ENCODE measurements around the gene PDZD2.
"Not testable (repeated sequence)": the region's sequence is repeated elsewhere in the genome, so short reads cannot be mapped to it uniquely, and the experiment has no call there.

The PDZD2 gene

DNA sequence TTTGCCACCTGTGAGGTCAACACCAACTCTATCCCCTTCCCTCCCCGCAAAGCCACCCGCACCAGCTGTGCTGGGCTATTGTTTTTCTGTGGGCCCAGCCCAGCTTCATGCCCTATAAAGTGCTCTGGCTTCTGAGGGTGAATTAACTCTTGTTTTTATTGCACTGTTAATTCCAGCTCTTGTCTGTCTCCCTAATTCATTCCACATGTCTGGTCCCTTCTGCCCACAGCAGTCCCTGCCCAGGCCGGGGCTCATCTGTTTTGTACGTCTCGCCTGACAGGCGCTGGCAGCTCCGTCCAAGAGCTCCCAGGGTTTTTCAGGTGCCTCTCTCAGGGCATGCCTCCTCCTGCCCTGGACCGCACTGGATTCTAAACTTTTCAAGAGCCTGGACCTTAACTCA is 118.9 kb downstream of the PDZD2 start:
- Histone ChIP-seq H3K27ac (ENCODE audit: insufficient read depth, low read length, poor library complexity, severe bottlenecking) (no peak overlapping the region), H3K4me1 (ENCODE audit: control insufficient read depth, insufficient read depth, low read length, poor library complexity, severe bottlenecking) (no peaks in the 10 kb centered on the region), H3K36me3 (ENCODE audit: control insufficient read depth, insufficient read depth, low read length) (no peaks in the 10 kb centered on the region), H3K27me3 (replicated peaks; ENCODE audit: control insufficient read depth, insufficient read depth, low read length, poor library complexity, severe bottlenecking) (no peaks in the 10 kb centered on the region), H3K4me3 (ENCODE audit: insufficient read depth, low read depth, low read length, poor library complexity, severe bottlenecking) (no peak overlapping the region), H3K9me3 (ENCODE audit: control insufficient read depth, low read length) (no peaks in the 10 kb centered on the region)
- no peak for DNase-seq

DNA sequence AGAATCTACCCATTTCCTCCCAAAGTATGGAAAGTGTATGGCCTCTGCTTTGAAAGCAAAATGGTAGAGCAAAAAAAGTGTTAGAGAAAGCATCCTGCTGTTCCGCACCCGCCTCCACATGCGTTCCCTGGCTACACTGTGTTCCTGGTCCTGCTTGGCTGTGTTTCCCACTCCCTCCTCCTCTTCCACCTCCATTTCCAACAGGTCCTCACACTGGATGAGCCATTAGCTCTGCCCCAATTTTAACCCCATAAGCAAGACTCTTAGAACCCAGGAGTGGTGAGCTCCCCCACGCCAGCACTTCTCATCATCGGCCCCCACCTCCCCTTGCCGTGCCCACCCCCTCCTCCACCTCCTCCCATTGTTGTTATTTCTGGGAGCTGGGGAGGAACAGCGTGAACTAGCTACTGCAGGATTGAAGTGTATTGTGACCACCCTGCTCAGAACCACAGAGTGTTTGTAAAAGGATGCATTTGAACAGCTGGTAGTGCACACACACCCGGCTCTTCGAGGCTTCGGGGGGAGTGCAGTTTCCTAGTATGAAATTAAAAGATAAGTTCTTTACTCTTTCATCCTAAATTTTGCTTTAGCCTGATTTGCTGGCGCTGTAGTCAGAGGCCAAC is 120.0 kb downstream of the PDZD2 start:
- H3K27me3 ChIP-seq (replicated peaks; ENCODE audit: control insufficient read depth, insufficient read depth, low read length, poor library complexity, severe bottlenecking): no peaks in the 10 kb centered on the region
- H3K4me3 ChIP-seq (ENCODE audit: insufficient read depth, low read depth, low read length, poor library complexity, severe bottlenecking): no peak overlapping the region
- H3K4me1 ChIP-seq (ENCODE audit: control insufficient read depth, insufficient read depth, low read length, poor library complexity, severe bottlenecking): no peaks in the 10 kb centered on the region
- H3K27ac ChIP-seq (ENCODE audit: insufficient read depth, low read length, poor library complexity, severe bottlenecking): no peak overlapping the region
- DNase-seq: no peak
- H3K36me3 ChIP-seq (ENCODE audit: control insufficient read depth, insufficient read depth, low read length): no peaks in the 10 kb centered on the region
- H3K9me3 ChIP-seq (ENCODE audit: control insufficient read depth, low read length): no peaks in the 10 kb centered on the region

DNA sequence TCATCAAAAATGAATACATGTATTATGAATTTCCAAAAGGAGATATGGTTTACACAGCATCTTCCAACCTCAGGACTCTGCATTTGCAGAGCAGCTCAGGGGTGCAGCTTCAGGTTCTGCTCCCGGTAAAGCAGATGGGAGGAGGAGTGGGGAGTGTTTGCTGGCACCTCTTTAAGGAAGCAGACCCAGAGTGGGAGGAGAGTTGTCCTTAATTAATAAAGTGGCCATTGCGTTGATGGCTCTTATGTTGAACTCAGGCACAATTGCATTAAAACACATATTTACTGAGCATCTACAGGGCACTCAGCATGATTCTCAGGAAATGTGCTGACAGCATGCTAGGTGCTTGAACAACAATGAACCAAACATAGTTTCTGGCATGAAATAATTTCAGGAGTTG is 121.0 kb downstream of the PDZD2 start:
- H3K4me3 ChIP-seq (ENCODE audit: insufficient read depth, low read depth, low read length, poor library complexity, severe bottlenecking): no peak overlapping the region
- DNase-seq: no peak
- H3K9me3 ChIP-seq (ENCODE audit: control insufficient read depth, low read length): no peaks in the 10 kb centered on the region
- no peaks in the 10 kb centered on the region for H3K36me3 ChIP-seq (ENCODE audit: control insufficient read depth, insufficient read depth, low read length)
- H3K4me1 ChIP-seq (ENCODE audit: control insufficient read depth, insufficient read depth, low read length, poor library complexity, severe bottlenecking): no peaks in the 10 kb centered on the region
- H3K27ac ChIP-seq (ENCODE audit: insufficient read depth, low read length, poor library complexity, severe bottlenecking): no peak overlapping the region
- H3K27me3 ChIP-seq (replicated peaks; ENCODE audit: control insufficient read depth, insufficient read depth, low read length, poor library complexity, severe bottlenecking): no peaks in the 10 kb centered on the region

DNA sequence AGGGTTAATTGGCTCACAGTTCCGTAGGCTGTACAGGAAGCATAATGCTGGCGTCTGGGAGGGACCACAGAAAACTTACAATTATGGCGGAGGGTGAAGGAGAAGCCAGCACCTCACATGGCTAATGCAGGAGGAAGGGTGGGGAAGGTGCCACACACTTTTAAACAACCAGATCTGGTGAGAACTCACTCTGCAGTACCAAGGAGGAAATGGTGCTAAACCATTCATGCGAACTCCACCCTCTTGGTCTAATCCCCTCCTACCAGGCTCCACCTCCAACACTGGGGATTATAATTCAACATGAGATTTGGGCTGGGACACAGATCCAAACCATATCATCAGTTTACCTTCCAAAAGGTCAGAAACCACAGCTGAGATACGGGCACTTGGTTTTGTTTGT is 122.9 kb downstream of the PDZD2 start:
- Histone ChIP-seq H3K4me1 (ENCODE audit: control insufficient read depth, insufficient read depth, low read length, poor library complexity, severe bottlenecking) (no peaks in the 10 kb centered on the region), H3K27me3 (replicated peaks; ENCODE audit: control insufficient read depth, insufficient read depth, low read length, poor library complexity, severe bottlenecking) (no peaks in the 10 kb centered on the region), H3K27ac (ENCODE audit: insufficient read depth, low read length, poor library complexity, severe bottlenecking) (no peak overlapping the region), H3K36me3 (ENCODE audit: control insufficient read depth, insufficient read depth, low read length) (no peaks in the 10 kb centered on the region), H3K9me3 (ENCODE audit: control insufficient read depth, low read length) (no peaks in the 10 kb centered on the region), H3K4me3 (ENCODE audit: insufficient read depth, low read depth, low read length, poor library complexity, severe bottlenecking) (no peak overlapping the region)
- no peak for DNase-seq

DNA sequence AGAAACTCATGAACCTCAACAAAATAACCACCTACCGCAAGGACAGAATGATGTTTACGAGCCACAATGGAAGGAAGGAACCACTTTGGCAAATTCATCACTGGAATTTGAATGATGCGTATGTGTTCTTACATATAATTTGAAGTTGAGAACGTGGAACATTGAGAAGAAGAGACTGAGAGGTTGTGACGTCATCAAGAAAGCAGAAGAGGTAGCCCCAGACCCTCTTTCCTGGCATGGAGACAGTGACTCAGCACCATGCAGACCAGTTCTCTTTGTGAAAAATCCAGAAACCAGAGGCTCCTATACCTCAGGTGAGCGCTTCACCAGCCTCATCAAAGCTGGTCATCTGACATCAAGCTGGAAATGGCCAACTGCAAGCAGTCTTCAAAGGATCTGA is 124.5 kb downstream of the PDZD2 start:
- H3K9me3 ChIP-seq (ENCODE audit: control insufficient read depth, low read length): no peaks in the 10 kb centered on the region
- H3K27me3 ChIP-seq (replicated peaks; ENCODE audit: control insufficient read depth, insufficient read depth, low read length, poor library complexity, severe bottlenecking): no peaks in the 10 kb centered on the region

DNA sequence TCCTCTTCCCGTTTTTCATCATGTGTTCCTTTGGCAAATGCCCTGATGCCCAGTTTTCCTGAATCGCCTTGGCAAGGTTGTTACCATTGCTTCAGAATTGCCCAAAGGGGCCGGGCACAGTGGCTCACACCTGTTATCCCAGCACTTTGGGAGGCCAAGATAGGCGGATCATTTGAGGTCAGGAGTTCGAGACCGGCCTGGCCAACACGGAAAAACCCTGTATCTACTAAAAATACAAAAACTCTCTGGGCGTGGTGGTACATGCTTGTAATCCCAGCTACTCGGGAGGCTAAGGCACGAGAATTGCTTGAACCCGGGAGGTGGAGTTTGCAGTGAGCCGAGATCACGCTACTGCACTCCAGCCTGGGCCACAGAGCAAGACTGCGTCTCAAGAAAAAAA is 125.8 kb downstream of the PDZD2 start:
- not testable (repeated sequence) for H3K4me3 ChIP-seq (ENCODE audit: insufficient read depth, low read depth, low read length, poor library complexity, severe bottlenecking); DNase-seq; H3K27me3 ChIP-seq (replicated peaks; ENCODE audit: control insufficient read depth, insufficient read depth, low read length, poor library complexity, severe bottlenecking); H3K27ac ChIP-seq (ENCODE audit: insufficient read depth, low read length, poor library complexity, severe bottlenecking); H3K4me1 ChIP-seq (ENCODE audit: control insufficient read depth, insufficient read depth, low read length, poor library complexity, severe bottlenecking); H3K36me3 ChIP-seq (ENCODE audit: control insufficient read depth, insufficient read depth, low read length); H3K9me3 ChIP-seq (ENCODE audit: control insufficient read depth, low read length)

More for the DNA sequence above, 124.5 kb downstream of the PDZD2 start:
- no peaks in the 10 kb centered on the region for H3K4me1 ChIP-seq (ENCODE audit: control insufficient read depth, insufficient read depth, low read length, poor library complexity, severe bottlenecking)
- H3K4me3 ChIP-seq (ENCODE audit: insufficient read depth, low read depth, low read length, poor library complexity, severe bottlenecking): no peak overlapping the region
- H3K36me3 ChIP-seq (ENCODE audit: control insufficient read depth, insufficient read depth, low read length): no peaks in the 10 kb centered on the region
- DNase-seq: no peak
- H3K27ac ChIP-seq (ENCODE audit: insufficient read depth, low read length, poor library complexity, severe bottlenecking): no peak overlapping the region

DNA sequence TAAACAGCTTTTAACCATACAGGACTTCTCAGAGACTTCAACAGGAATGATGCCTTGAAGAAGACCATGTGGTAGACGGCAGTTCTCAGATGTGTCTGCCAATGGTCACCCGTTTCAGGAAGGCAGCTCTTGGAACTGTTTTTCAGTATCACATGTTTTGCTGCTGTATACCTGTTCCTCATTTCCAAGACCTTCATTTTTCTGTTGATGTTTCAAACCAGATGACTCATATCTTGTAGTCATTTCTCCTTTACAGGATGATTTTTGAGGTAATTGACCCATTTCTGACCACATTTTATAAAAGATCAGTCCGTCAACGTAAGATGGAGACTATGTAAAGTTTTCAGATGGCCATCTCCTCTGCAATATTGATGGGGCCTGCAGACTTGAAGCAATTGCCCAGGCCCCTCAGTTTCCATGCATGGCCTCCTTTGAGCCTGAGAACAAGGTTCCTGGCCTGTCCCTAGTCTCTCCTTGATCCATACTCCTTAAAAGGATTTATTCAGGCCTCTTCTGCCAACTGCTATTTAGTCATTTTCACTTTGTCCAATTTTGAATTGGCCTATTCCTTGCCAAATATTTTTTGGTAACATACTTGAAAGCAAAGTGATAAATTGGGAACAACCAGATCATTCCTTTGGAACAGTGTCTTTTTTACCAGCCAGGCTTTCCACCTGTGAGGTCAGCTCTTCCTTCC is 128.6 kb downstream of the PDZD2 start:
- no peaks in the 10 kb centered on the region for H3K4me1 ChIP-seq (ENCODE audit: control insufficient read depth, insufficient read depth, low read length, poor library complexity, severe bottlenecking)
- no peaks in the 10 kb centered on the region for H3K27me3 ChIP-seq (replicated peaks; ENCODE audit: control insufficient read depth, insufficient read depth, low read length, poor library complexity, severe bottlenecking)
- H3K9me3 ChIP-seq (ENCODE audit: control insufficient read depth, low read length): no peaks in the 10 kb centered on the region
- H3K4me3 ChIP-seq (ENCODE audit: insufficient read depth, low read depth, low read length, poor library complexity, severe bottlenecking): no peak overlapping the region
- no peak for DNase-seq
- H3K27ac ChIP-seq (ENCODE audit: insufficient read depth, low read length, poor library complexity, severe bottlenecking): no peak overlapping the region
- no peaks in the 10 kb centered on the region for H3K36me3 ChIP-seq (ENCODE audit: control insufficient read depth, insufficient read depth, low read length)

DNA sequence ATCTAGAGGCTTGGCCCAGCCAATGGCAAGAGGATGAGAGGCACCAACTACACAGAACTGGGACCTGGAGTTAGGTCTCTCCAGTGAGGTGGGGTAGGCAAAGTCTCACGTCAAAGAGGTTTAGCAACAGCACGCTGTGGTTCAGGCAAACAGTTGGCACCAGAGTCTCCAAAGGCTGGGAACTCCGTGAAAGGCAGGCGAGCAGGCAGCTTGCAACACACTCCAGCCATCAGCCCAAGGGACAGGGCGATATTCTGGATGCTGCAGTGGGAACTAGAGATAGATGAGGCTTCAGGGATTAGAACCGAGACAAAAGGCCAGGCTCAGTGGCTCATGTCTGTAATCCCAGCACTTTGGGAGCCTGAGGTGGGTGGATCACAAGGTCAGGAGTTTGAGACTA is 129.1 kb downstream of the PDZD2 start:
- no peaks in the 10 kb centered on the region for H3K27me3 ChIP-seq (replicated peaks; ENCODE audit: control insufficient read depth, insufficient read depth, low read length, poor library complexity, severe bottlenecking)
- no peak overlapping the region for H3K4me3 ChIP-seq (ENCODE audit: insufficient read depth, low read depth, low read length, poor library complexity, severe bottlenecking)
- DNase-seq: no peak
- H3K4me1 ChIP-seq (ENCODE audit: control insufficient read depth, insufficient read depth, low read length, poor library complexity, severe bottlenecking): no peaks in the 10 kb centered on the region
- no peak overlapping the region for H3K27ac ChIP-seq (ENCODE audit: insufficient read depth, low read length, poor library complexity, severe bottlenecking)
- H3K36me3 ChIP-seq (ENCODE audit: control insufficient read depth, insufficient read depth, low read length): no peaks in the 10 kb centered on the region
- no peaks in the 10 kb centered on the region for H3K9me3 ChIP-seq (ENCODE audit: control insufficient read depth, low read length)

DNA sequence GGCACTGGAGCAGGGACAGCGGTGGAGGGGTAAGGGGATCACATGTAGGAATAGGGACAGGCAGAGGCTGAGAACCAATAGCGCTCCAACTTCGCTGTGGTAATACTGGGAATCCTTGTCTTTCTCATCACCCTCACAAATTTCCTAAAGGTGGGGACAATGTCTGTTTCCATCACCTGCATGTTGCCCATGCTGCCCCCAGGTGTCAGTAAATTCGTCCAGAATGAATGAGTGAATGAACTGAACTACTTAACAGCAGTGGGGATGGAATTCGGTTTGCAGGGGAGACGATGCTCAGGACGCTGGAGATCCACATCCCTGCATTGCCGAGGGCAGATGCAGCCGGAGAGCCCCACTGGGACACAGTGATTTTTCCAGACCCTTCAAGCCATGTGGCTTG is 129.9 kb downstream of the PDZD2 start:
- H3K27ac ChIP-seq (ENCODE audit: insufficient read depth, low read length, poor library complexity, severe bottlenecking): no peak overlapping the region

DNA sequence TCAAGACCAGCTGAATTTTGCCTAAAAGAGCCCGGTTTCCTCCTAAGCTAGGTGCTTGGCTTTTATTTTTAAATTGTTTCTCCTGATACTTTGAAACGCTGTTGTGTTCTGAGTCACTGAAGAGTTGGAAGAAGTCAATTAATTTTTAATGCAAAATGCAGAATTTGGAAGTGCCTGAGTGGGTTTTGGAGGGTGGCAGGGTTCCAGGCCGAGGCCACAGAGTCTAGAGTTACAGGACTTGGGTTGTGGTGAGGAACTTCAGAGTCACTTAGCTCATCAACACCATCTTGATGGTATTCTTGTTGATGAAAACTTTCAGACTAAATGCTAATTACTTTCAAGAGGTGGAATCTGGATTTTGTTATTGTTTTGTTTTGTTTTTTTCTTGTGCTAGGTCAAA is 130.6 kb downstream of the PDZD2 start:
- Histone ChIP-seq H3K4me3 (ENCODE audit: insufficient read depth, low read depth, low read length, poor library complexity, severe bottlenecking) (no peak overlapping the region), H3K9me3 (ENCODE audit: control insufficient read depth, low read length) (no peaks in the 10 kb centered on the region), H3K27ac (ENCODE audit: insufficient read depth, low read length, poor library complexity, severe bottlenecking) (no peak overlapping the region), H3K27me3 (replicated peaks; ENCODE audit: control insufficient read depth, insufficient read depth, low read length, poor library complexity, severe bottlenecking) (no peaks in the 10 kb centered on the region), H3K36me3 (ENCODE audit: control insufficient read depth, insufficient read depth, low read length) (no peaks in the 10 kb centered on the region), H3K4me1 (ENCODE audit: control insufficient read depth, insufficient read depth, low read length, poor library complexity, severe bottlenecking) (no peaks in the 10 kb centered on the region)
- no peak for DNase-seq

More for the DNA sequence above, 129.9 kb downstream of the PDZD2 start:
- no peaks in the 10 kb centered on the region for H3K9me3 ChIP-seq (ENCODE audit: control insufficient read depth, low read length)
- no peaks in the 10 kb centered on the region for H3K27me3 ChIP-seq (replicated peaks; ENCODE audit: control insufficient read depth, insufficient read depth, low read length, poor library complexity, severe bottlenecking)
- no peak for DNase-seq
- no peak overlapping the region for H3K4me3 ChIP-seq (ENCODE audit: insufficient read depth, low read depth, low read length, poor library complexity, severe bottlenecking)
- no peaks in the 10 kb centered on the region for H3K36me3 ChIP-seq (ENCODE audit: control insufficient read depth, insufficient read depth, low read length)
- H3K4me1 ChIP-seq (ENCODE audit: control insufficient read depth, insufficient read depth, low read length, poor library complexity, severe bottlenecking): no peaks in the 10 kb centered on the region

All from effector memory CD4-positive, alpha-beta T cell (primary cell).